Adrenal gland (tissue), 12 donors: ENCODE measurements around the gene BUD13. TPM values are rescaled to one million over a fixed set of nuclear protein-coding genes. Genes with fewer than 3 reads are reported as not detected.
A peak's percentile ranks its signal among the peaks of the same experiment; 100 is the strongest.

Source experiments
- DNase-seq, 7 donors: peaks; one replicate each; pipeline ENCODE4 v3.0.0-alpha.2; 2019 to 2020
- H3K27ac ChIP-seq, 5 donors: fragments of 200-600 bp; sonication (generic) in 4 of 5; 1 replicate in 3 of 5; 2 replicates in 2 of 5; pipeline versions ENCODE4 v1.5.1 to v1.8.0; 2016 to 2020; ENCODE audit warnings: mild to moderate bottlenecking in 1 of 5
- H3K27me3 ChIP-seq: fragments of 200-600 bp; 2 replicates; pipeline ENCODE4 v1.8.0; 2021
- H3K36me3 ChIP-seq, 2 donors: fragments of 200-600 bp; replicated peaks in 1 of 2; 1 replicate in 1 of 2; 2 replicates in 1 of 2; pipeline versions ENCODE4 v1.5.1 to v1.8.0; 2018 to 2022
- H3K4me1 ChIP-seq, 2 donors: fragments of 200-600 bp; replicated peaks in 1 of 2; 1 replicate in 1 of 2; 2 replicates in 1 of 2; pipeline versions ENCODE4 v1.5.1 to v1.8.0; 2018 to 2021
- H3K4me3 ChIP-seq, 4 donors: fragments of 200-600 bp; sonication (generic) in 3 of 4; one replicate each; pipeline ENCODE4 v1.5.1; 2016 to 2018
- H3K9me3 ChIP-seq, 3 donors: fragments of 200-600 bp; sonication (generic) in 1 of 3; replicated peaks in 1 of 3; 1 replicate in 2 of 3; 2 replicates in 1 of 3; pipeline versions ENCODE4 v1.5.1 to v1.8.0; 2016 to 2021
- POLR2A ChIP-seq, 2 donors: fragments of 450-650 bp; IDR thresholded peaks; one replicate each; pipeline ENCODE4 v1.6.1; 2017; ENCODE audit warnings: antibody characterized with exemption in 2 of 2, mild to moderate bottlenecking in 2 of 2, moderate library complexity in 1 of 2
- WGBS, 4 donors: extraction: QIAGEN DNeasy Blood & Tissue Kit in 2 of 4; methylation state at CpG; one replicate each; pipeline versions ENCODE4 v1.1.5 to v1.1.7; 2013 to 2017; 5-methylcytosine and 5-hydroxymethylcytosine counted together
- intact Hi-C, 2 donors: fragments of 100-400 bp; cut with DNase I; formaldehyde crosslinking; loops; one replicate each; pipeline versions ENCODE4 v1.14.1 to v1.15.0; 2022 to 2023
- polyA plus RNA-seq, 3 donors: library from polyadenylated mRNA; stranded (reverse); fragments of 200-250 nt in 2 of 3; fragments of 350-450 nt in 1 of 3; fragmentation: Illumina TruSeq in 1 of 3; extraction: RNeasy Lipid Tissue Mini Kit (QIAGEN cat#74804) in 1 of 3; gene quantifications; one replicate each; pipeline ENCODE4 v1.2.3, GENCODE V29; 2013 to 2014
- total RNA-seq, 9 donors: library from RNA; depleted of rRNA in 4 of 9; stranded (reverse); fragments of >200 nt in 4 of 9; fragments of 120-200 nt in 1 of 9; fragmentation: NEBNext Ultra II Directional in 1 of 9; extraction: Animal tissue kit (Norgen Biotek cat#: 25700) in 1 of 9; gene quantifications; one replicate each; pipeline versions ENCODE4 v1.1.0 to v1.2.4, GENCODE V29; 2013 to 2023
- TF ChIP-seq, protein P1 (sequence below), 6 experiments: fragments of 450-650 bp in 4 of 6; fragments of 200-600 bp in 2 of 6; sonication (generic) in 1 of 6; IDR thresholded peaks; 1 replicate in 5 of 6; 2 replicates in 1 of 6; pipeline versions ENCODE4 v1.5.1 to v1.8.0; 2016 to 2021; ENCODE audit warnings: antibody characterized with exemption in 6 of 6, mild to moderate bottlenecking in 2 of 6, moderate library complexity in 1 of 6
- donor health status: healthy with polysubstance abuse.
- donor health status: Bipolar disorder and iron deficiency.
- donor health status: DM: yes; HTN: yes; CAD: no.
- donor health status: DM: no; HTN: no; CAD: no.
- donor health status: DM: no; HTN: no; CAD: no.
- donor health status: DM: yes; HTN: yes; CAD: no.

BUD13 gene
- total and polyA plus RNA-seq, 12 donors: 7.5 to 20.4 (median 11.4) TPM

DNA sequence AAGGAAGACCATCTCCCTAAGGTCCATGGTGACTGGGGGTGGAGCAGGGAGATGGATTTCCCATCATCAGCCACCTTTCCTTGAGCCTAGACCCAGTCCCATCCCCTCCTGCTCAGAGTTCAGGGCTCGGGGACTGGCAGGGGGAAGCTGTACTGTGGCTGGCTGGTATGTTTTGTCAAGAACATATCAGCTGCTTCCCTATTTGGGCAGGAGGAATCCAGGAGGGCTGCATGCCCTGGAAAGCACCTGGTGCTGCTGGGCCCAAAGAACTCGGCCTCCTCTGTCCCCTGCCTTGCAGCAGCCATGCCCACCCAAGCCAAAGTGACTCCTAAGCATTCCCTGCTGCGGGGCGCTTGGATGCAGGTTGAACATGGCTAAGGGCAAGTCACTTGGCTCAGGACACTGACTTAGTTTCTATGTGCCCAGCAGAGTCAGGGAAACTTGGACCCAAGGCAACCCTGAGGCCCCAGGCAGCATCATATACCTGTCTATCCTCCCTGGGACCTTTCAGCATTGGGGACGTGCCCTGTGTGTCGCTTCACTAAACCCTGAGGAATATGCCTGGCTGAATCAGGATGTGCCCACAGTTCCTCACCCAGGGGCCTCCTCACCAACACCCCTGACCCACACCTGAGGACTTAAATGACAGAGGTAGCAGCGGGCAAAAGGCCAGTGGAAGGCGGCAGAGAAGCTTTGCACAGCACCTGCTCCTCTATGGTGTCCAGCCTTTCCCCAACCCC lies 43.1 kb downstream of the BUD13 start:
- Histone ChIP-seq H3K4me1 (no peaks in the 10 kb centered on the region), H3K36me3 (no peaks in the 10 kb centered on the region), H3K27me3 (no peaks in the 10 kb centered on the region), H3K27ac (no peak overlapping the region), H3K4me3 (no peak overlapping the region), H3K9me3 (no peaks in the 10 kb centered on the region)
- intact Hi-C loops: no loop called here
- no peak for DNase-seq
- 86 to 96% (median 91%) methylated on average over 3 to 8 of the region's 8 CpGs for WGBS, 4 donors
- TF ChIP-seq, protein P1, sequence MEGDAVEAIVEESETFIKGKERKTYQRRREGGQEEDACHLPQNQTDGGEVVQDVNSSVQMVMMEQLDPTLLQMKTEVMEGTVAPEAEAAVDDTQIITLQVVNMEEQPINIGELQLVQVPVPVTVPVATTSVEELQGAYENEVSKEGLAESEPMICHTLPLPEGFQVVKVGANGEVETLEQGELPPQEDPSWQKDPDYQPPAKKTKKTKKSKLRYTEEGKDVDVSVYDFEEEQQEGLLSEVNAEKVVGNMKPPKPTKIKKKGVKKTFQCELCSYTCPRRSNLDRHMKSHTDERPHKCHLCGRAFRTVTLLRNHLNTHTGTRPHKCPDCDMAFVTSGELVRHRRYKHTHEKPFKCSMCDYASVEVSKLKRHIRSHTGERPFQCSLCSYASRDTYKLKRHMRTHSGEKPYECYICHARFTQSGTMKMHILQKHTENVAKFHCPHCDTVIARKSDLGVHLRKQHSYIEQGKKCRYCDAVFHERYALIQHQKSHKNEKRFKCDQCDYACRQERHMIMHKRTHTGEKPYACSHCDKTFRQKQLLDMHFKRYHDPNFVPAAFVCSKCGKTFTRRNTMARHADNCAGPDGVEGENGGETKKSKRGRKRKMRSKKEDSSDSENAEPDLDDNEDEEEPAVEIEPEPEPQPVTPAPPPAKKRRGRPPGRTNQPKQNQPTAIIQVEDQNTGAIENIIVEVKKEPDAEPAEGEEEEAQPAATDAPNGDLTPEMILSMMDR (IDR thresholded peaks at IDR 0.05): no peak
- no peak for TF ChIP-seq POLR2A (IDR thresholded peaks at IDR 0.05)

DNA sequence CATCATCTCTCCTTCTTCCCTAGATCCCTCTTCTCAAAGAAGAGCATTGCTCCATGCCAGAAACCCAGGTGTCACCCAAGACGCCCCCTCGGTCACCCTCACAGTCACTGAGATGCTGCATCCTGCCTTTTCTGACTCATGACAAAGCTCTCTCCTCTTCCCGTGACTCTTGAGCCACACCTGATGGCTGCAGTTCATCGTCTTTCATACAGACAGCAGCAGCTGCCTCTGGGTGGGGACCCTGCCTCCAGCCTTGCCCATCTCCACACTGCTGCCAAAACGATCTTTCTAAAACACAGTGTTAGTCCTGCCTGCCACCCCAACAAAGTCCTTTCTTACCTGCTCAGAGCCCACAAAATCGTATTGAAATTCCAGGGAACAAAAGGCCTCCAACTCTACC lies 44.8 kb downstream of the BUD13 start:
- no peak overlapping the region for H3K27ac ChIP-seq
- no peak for DNase-seq
- H3K4me1 ChIP-seq: no peaks in the 10 kb centered on the region
- intact Hi-C loops: no loop called here
- no peaks in the 10 kb centered on the region for H3K27me3 ChIP-seq
- H3K9me3 ChIP-seq: no peaks in the 10 kb centered on the region
- TF ChIP-seq, protein P1 (IDR thresholded peaks at IDR 0.05): no peak
- TF ChIP-seq POLR2A (IDR thresholded peaks at IDR 0.05): no peak
- H3K4me3 ChIP-seq: no peak overlapping the region
- 69 to 74% (median 70%) methylated on average over 6 of the region's 6 CpGs for WGBS, 4 donors
- H3K36me3 ChIP-seq: no peaks in the 10 kb centered on the region

DNA sequence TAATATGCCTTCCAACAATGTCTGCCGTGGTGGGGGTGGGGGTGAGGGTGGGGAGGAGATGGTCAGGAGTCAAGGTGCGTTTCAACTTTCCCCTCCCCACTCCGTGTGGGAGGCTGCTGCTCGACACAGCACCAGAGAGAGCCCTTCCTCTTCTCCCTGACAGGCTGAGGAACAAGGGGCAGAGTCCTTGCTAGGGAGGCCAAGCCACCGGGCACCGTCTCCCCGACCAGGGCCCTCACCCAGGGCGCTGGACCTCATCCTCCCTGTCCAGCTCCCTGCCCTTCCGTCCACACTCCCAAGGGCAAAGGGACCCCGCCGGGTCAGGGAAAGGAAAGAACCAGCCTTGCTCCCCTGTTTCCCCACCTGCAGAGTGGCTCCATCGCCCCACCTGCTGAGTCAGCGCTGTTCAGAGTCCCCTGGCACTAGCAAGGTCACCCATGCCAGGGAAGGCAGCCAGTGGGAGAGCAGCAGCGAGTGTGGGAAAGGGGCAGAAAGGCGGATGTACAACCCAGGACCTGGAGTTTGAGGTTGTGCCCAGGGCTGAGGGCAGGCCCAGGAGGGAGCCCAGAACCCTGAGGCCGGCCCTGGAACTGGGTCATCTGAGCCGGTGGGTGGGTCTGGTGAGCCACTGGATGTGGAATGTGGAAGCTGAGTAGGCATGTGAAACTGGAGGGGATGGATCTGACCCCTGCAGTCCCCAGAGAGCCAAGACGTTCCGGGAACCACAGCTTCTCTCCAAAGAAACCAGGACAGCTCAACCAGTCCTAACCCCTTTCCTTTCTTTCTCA lies 47.2 kb downstream of the BUD13 start:
- no peaks in the 10 kb centered on the region for H3K9me3 ChIP-seq
- TF ChIP-seq POLR2A (IDR thresholded peaks at IDR 0.05): no peak
- TF ChIP-seq, protein P1 (IDR thresholded peaks at IDR 0.05): no peak
- DNase-seq: peak in 6 of 7 donors; percentile 29 to 61 (median 36)
- intact Hi-C loops: no loop called here
- 44 to 58% (median 56%) methylated on average over 14 to 19 of the region's 19 CpGs for WGBS, 4 donors
- no peak overlapping the region for H3K4me3 ChIP-seq
- no peaks in the 10 kb centered on the region for H3K27me3 ChIP-seq
- peak overlapping the region in 1 of 5 donors; percentile 68 for H3K27ac ChIP-seq
- H3K36me3 ChIP-seq: no peaks in the 10 kb centered on the region
- no peaks in the 10 kb centered on the region for H3K4me1 ChIP-seq

DNA sequence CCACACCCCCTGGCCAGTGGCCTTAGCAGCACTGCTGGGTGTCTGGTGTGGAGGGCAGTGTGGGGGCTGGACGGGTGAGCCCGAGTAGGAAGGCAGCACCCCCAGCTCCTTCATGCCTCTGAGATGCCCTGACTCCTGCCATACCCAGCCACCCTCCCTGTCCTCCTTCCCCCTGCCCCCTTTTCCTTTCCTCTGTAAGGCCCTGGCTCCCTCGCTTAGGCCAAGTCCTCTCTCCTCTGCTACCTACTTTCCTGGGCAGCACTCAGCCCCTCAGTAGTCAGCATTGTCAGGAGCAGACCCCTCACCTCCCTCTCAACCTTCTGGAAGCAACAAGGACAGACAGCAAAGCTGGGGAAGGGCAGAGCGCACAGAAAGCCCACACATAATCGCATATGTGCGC lies 48.0 kb downstream of the BUD13 start:
- H3K9me3 ChIP-seq: no peaks in the 10 kb centered on the region
- H3K36me3 ChIP-seq: no peaks in the 10 kb centered on the region
- H3K4me3 ChIP-seq: no peak overlapping the region
- intact Hi-C loops: no loop called here
- DNase-seq: no peak
- no peaks in the 10 kb centered on the region for H3K27me3 ChIP-seq
- H3K4me1 ChIP-seq: no peaks in the 10 kb centered on the region
- no peak for TF ChIP-seq POLR2A (IDR thresholded peaks at IDR 0.05)
- TF ChIP-seq, protein P1 (IDR thresholded peaks at IDR 0.05): no peak
- no peak overlapping the region for H3K27ac ChIP-seq
- WGBS, 4 donors: 62 to 83% (median 76%) methylated on average over 6 of the region's 6 CpGs
